ENCODE measurements around the gene LBP.

DNA sequence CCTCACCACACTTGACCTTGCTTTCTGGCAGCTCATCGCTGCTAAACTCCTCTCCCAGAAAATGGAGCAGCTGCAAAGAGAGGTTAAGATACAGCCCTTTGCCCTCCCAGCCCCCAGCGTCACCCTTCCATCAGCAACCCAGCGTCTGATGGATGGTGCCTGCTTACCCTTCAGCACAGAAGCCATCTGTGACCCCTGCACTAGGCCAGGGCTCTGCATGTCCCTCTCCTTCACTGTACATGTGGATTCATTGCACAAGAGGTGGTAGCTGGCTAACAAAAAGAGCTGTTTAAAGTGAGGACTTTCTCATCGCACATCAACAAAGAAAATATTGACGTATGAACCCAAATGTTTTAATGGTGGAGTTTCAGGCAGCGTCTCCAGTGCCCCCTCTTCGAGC lies 12.3 kb downstream of the LBP start:
- TF ChIP-seq, protein P1, sequence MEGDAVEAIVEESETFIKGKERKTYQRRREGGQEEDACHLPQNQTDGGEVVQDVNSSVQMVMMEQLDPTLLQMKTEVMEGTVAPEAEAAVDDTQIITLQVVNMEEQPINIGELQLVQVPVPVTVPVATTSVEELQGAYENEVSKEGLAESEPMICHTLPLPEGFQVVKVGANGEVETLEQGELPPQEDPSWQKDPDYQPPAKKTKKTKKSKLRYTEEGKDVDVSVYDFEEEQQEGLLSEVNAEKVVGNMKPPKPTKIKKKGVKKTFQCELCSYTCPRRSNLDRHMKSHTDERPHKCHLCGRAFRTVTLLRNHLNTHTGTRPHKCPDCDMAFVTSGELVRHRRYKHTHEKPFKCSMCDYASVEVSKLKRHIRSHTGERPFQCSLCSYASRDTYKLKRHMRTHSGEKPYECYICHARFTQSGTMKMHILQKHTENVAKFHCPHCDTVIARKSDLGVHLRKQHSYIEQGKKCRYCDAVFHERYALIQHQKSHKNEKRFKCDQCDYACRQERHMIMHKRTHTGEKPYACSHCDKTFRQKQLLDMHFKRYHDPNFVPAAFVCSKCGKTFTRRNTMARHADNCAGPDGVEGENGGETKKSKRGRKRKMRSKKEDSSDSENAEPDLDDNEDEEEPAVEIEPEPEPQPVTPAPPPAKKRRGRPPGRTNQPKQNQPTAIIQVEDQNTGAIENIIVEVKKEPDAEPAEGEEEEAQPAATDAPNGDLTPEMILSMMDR (IDR thresholded peaks at IDR 0.05; ENCODE audit: borderline replicate concordance, extremely low read depth, low read length, poor library complexity, severe bottlenecking): no peak
- TF ChIP-seq EZH2 (IDR thresholded peaks at IDR 0.05; ENCODE audit: borderline replicate concordance, low read depth, low read length, severe bottlenecking): no peak

Data from DND-41 (cell line).